Embryonic facial prominence (tissue), 1 donor: ENCODE results near the gene ZNF350.
A peak's percentile ranks its signal among the peaks of the same experiment; 100 is the strongest.
"Not testable (repeated sequence)": the region's sequence is repeated elsewhere in the genome, so short reads cannot be mapped to it uniquely, and the experiment has no call there.

Experiments used
- DNase-seq: peaks from one replicate; pipeline ENCODE4 v3.0.0-alpha.2; 2016; ENCODE audit errors: extremely low spot score

The ZNF350 gene

GRCh38 chr19:51971624-51972023, 15.0 kb downstream of the ZNF350 start:
- DNase-seq, result no peak

GRCh38 chr19:51970718-51971117, 15.9 kb downstream of the ZNF350 start:
- DNase-seq, result no peak

- no peak for DNase-seq
These were observed 21.1 kb downstream of the ZNF350 start for GRCh38 chr19:51965583-51965982.

GRCh38 chr19:51960621-51961233, 25.9 kb downstream of the ZNF350 start:
- DNase-seq, result not testable (repeated sequence)

GRCh38 chr19:51959791-51960190, 26.8 kb downstream of the ZNF350 start:
- DNase-seq, result no peak

GRCh38 chr19:51957846-51958245, 28.8 kb downstream of the ZNF350 start:
- not testable (repeated sequence) for DNase-seq

DNA sequence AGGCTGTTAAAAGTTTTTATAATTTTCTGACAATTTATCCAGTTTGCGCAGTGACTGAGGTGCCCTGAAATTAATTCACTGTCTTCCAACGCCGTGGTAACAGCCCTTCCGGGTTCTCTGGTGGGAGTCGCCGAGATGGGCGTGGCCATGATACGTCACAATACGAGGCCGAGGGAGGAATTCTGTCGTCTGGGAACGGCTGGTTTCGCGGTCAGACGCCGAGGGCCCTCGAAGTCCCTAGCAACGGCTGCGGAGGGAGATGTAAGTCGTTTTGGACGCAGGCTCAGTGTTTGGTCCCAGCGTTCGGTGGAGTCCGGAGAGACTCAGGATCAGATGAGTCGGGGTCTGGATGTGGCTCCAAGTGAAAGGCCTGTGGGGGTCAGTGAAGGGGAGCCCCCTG, 37.7 kb downstream of the ZNF350 start:
- DNase-seq, result peak; percentile 27

DNA sequence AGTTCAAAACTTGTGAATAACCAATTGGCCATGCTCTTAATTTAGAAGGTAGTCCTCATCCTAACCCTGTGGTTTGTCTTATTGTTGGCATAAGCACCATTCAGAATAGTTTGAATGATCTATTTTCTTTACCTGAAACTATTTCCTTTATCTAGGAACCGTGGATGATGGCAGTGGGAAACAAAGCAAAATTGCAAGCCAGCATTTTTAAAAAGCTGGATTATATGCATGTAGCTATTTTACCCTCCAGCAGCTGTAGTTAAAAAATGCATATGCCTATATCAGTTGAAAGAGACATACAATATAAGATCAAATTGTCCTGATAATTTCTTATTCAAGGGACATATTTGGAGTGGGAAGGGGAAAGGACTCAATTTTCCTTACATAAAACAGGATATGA, 40.0 kb downstream of the ZNF350 start:
- no peak for DNase-seq

- no peak for DNase-seq
These were observed 41.7 kb downstream of the ZNF350 start for GRCh38 chr19:51944798-51945552.

GRCh38 chr19:51938936-51939335, 47.7 kb downstream of the ZNF350 start:
- no peak for DNase-seq

- no peak for DNase-seq
These were observed 54.7 kb downstream of the ZNF350 start for GRCh38 chr19:51931921-51932320.

DNA sequence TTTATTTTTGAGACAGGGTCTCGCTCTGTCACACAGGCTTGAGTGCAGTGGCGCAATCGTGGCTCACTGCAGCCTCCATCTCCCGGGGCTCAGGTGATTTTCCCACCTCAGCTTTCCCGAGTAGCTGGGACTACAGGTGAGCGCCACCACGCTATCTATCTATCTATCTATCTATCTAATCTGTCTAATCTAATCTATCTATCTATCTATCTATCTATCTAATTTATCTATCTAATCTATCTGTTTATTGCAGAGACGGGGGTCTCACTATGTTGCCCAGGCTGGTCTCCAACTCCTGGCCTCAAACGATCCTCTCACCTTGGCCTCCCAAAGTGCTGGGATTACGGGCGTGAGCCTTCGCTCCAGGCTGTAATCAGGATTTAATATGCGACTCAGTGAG, 58.8 kb downstream of the ZNF350 start:
- no peak for DNase-seq

- DNase-seq, result peak; percentile 92
These were observed 59.6 kb downstream of the ZNF350 start, which contains the start of gene ZNF613 for GRCh38 chr19:51926784-51927741. ZNF613 (plus strand) TSS chr19:51927472; CDS start chr19:51936221, 8,749 bp downstream.

DNA sequence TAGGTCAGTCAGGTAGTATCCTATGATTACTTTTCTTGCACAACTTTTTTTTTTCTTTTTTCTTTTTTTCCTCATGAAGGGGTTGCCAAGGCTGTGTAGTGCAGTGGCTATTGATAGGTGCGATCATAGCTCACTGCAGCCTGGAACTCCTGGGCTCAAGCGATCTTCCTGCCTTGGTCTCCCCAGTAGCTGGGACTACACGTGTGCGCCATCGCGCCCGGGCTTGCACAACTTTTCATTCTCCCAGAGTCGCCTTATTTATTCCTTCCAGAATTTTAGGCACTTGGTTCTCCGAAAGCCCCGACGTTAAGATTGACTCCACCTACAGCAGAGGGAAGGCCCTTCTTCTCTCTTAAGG, 60.2 kb downstream of the ZNF350 start:
- DNase-seq, result no peak

DNA sequence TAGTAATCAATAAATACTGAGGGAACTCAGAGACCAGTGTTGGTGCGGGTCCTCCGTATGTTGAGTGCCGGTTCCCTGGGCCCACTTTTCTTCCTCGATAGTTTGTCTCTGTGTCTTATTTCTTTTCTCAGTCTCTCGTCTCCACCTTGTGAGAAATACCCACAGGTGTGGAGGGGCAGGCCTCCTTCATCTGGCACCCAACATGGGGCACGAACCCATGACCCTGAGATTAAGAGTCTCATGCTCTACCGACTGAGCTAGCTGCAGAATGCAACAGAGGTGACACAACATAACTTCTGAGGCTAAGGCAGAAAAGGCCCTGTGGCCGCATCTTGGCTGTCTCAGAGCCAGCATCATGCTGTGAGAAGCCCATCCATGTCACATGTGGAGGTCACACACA, 64.7 kb downstream of the ZNF350 start:
- DNase-seq, result no peak

DNA sequence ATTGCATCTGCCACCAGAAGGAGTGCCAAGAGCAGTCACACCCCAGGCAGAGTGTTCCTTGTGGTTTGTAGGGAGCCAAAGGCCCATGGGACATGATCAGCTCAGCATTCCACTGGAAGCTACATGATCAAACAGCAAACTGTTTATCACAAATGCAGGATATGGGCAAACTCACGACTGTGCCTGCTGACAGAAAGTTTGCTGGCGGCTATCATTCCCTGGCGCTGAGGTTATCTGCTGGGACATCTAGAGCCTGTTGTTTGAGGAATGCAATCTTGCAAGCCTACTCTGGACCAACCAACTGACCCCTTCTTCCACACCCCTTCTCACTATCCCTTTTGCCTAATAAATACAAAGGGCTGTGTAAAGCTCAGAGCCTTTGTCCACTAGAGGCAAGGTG, 67.0 kb downstream of the ZNF350 start:
- DNase-seq, result no peak

- no peak for DNase-seq
These were observed 70.5 kb downstream of the ZNF350 start for GRCh38 chr19:51916167-51916566.

DNA sequence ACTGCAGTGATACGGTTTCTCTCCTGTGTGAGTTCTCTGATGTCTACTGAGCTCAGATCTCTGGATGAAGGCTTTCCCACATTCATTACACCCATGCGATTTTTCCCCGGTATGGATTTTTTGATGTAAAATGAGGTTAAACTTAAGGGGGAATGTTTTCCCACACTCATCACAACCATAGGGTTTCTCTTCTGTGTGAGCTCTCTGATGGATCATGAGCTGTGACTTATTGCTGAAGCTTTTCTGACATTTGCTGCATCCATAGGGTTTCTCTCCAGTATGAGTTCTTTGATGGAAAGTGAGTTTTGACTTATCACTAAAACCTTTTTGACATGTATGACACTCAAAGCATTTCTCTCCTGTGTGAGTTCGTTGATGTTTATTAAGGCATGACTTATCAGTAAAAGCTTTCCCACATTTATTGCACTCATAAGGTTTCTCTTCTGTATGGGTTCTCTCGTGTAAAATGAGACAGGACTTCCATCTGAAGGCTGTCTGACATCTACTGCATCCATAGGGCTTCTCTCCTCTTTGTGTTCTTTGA, 71.2 kb downstream of the ZNF350 start:
- DNase-seq, result no peak
